GM18520 (cell line): ENCODE measurements around the gene SAPCD2.
"Not testable (repeated sequence)": the region's sequence is repeated elsewhere in the genome, so short reads cannot be mapped to it uniquely, and the experiment has no call there.

Source experiments
- ATAC-seq: cut with Tn5 transposase; IDR thresholded peaks from one replicate; pipeline ENCODE4 v1.9.1; 2021; ENCODE audit not compliant: unreplicated experiment

Gene SAPCD2

DNA sequence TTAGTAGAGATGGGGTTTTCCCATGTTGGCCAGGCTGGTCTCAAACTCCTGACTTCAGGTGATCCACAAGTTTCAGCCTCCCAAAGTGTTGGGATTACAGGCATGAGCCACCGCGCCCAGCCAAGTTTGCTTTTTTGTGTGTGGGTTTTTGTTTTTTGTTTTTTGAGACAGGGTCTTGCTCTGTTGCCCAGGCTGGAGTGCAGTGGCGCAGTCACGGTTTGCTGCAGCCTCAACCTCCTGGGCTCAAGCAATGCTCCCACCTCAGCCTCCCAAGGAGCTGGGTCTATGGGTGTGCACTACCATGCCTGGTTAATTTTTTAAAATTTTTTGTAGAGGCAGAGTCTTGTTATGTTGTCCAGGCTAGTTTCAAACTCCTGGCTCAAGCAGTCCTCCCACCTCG lies 36.9 kb downstream of the SAPCD2 start:
- not testable (repeated sequence) for ATAC-seq

DNA sequence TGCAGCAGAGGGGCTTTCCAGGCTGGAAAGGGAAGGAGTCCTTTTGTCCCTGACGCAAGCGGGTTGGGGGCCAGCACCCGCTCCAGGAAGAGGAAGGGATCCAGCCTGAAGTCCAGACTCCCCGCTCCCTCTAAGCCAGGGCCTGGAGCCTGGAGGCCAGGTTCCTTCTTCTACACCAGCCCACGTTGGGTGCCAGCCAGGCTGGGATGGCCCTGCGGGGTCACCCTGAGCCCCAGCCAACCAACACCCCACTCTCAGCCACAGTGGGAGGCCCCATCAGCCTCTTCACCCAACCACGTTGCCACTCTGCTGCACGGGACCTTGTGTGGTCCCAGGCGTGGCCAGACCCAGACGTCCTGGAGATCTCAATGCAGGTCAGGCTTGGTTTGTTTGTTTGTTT lies 37.5 kb downstream of the SAPCD2 start:
- no peak for ATAC-seq

GRCh38 chr9:137031904-137032640 lies 38.3 kb downstream of the SAPCD2 start, which contains the start of gene FUT7:
Gene FUT7, minus strand, starts transcription at chr9:137032088. Its CDS starts 97 bp downstream, at chr9:137031991.
- no peak for ATAC-seq

DNA sequence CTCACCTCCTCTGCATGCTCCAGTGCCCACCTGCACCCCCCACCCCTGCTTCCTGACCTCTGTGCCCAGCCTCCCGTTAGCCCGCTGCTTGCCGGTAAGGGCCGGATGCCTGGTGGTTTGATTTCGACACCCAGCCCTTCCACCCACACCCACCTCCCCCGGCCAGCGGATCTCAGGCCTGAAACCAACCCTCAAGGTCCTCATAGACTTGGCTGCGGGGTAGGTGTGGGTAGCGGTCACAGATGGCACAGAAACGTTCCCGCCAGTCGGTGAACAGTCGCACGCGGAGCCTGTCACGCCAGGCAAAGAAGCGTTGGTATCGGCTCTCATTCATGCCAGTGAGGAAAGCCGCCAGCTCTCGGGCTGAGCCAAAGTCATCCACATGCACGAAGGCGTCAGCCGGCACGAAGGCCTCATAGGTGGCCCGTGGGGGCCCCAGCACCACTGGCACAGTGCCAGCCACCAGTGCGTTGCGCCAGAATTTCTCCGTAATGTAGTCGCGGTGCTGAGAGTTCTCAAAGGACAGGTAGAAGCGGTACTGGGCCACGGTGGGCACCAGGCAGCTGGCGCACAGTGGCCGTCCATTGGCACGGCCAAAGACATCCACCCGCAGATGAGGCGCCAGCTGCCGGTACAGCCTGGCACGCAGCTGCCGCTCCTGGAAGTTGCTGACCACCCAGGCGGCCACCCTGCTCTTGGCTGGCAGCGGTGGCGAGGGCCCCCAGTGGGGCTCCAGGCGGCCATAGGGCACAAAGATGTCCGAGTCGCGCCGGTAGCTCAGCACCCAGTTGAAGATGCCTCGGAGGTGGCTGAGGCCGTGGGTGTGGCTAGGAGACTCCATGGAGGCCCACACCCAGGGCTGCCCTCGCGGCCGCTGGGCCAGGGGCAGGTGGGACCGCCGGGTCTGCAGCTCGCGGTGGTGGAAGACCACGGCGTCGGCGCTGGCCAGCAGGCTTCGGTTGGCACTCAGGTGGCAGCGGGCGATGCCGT lies 39.5 kb downstream of the SAPCD2 start:
- ATAC-seq, result no peak

- ATAC-seq, result no peak
These were observed 40.4 kb downstream of the SAPCD2 start for GRCh38 chr9:137030006-137030405.

DNA sequence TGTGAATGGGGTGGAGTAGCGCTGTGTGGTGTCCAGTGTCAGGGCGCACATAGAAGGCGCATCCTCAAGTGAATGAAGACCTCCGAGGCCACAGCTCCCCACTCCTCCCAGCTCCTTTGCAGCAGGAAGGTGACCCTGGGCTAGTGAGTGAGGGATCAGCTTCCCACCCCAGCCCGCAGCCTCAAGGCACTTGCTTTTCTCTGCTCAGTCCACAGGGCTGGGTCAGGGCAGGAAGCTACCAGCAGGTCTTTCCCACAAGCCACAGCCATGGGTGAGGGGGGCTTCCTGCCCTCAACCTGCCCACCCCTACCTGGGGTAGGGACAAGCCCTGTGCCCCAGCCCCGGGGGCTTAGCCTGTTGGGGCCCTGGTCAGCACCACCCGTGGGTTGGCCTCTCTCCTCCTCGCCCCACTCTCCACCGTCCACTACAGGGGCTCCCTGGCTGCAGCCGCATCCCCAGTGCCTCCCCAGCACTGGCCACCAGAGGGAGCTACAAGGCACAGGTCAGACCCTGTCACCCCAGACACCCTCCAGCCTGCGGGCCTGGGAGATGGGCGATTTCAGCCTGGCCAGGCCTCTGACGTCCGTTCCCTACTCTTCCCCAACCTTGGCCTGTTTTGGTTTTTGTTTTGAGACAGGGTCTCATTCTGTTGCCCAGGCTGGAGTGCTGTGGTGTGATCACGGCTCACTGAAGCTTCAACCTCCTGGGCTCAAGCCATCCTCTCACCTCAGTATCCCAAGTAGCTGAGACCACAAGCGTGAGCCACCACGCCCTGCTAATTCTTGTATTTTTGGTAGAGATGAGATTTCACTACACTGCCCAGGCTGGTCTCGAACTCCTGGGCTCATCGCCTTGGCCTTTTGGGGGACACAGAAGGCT lies 41.1 kb downstream of the SAPCD2 start:
- no peak for ATAC-seq

- peak; percentile 35 for ATAC-seq
These were observed 41.9 kb downstream of the SAPCD2 start for GRCh38 chr9:137028263-137029057.

GRCh38 chr9:137027369-137028262 lies 42.7 kb downstream of the SAPCD2 start, which contains the start of gene ABCA2:
Gene ABCA2, minus strand, starts transcription at chr9:137028237. Its CDS starts 97 bp downstream, at chr9:137028140.
- no peak for ATAC-seq

DNA sequence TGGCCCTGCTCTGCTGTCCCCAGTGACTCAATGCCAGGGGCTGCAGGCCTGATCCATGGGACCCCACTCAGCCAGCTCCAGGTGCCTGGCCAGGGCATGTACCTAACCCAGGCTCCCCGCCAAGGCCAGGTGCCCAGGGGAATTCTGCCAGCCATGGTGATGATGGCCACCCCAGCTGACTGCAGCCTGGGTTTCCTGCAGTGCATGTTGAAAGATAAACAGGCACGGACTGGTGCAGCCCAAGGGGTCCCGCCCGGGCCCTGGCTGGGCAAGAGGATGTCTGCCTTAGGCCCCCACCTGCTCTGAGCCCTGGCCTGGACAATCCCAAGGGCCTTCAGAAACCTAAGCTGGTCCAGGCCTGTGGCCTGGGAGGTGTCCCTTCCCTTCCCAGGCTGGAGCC lies 43.5 kb downstream of the SAPCD2 start:
- no peak for ATAC-seq

DNA sequence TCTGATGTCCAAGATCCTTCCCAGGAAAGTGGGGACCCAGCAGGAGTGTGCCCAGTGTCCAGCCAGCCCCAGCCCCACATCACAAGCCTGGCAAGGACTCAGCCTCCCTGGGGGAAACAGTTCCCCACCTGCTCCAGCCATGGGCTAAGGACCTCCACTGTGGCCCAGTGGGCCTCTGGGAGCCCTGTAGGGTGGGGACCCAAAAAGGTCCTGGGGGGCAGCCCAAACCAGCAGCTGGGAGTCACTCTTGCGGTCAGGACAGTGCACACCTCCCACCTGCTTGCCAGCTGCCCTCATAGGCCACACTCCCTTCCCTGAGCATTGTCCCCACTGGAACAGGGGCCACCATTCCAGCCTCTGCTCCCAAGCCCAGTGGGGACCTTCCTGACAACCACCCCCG lies 44.0 kb downstream of the SAPCD2 start:
- ATAC-seq, result no peak

GRCh38 chr9:137025517-137025966 lies 44.8 kb downstream of the SAPCD2 start:
- no peak for ATAC-seq

GRCh38 chr9:137023583-137023991 lies 46.8 kb downstream of the SAPCD2 start:
- ATAC-seq, result no peak

DNA sequence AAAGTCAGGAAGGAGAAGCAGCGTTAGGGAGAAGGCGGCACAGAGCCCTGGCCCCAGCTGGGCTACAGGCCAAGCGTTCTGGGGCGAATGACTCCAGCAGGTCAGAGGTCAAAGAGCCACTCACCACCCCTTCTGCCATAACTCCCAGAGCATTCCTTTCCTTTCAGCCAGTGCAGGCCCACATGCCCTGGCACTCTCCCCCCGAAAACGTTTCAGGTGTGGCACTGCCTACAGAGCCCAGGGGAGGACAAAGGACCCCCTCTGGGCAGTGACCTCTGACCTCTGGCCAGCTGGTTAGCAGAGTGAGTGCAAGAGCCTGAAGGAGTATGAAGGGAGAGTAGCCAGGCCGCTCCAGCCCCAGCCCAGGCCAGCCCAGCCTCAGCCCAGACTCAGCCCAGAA lies 47.2 kb downstream of the SAPCD2 start:
- ATAC-seq, result no peak

DNA sequence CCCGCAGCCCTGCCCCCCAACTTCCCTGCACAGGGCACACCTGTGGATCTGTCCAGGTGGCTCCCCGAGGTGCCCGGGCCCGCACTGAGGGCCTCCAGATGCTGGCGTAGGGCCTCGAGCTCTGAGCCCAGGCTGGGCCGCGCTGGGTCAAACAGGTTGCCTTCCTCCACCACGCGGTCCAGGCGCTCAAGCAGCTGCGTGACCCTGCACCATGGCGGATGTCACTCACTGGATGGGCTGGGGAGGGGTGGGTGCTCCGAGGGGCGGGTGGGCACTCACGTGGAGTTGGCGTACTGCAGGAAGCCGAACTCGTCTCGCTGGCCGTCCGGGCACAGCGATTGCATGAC lies 47.7 kb downstream of the SAPCD2 start:
- no peak for ATAC-seq

GRCh38 chr9:137021979-137022661 lies 48.2 kb downstream of the SAPCD2 start:
- ATAC-seq, result no peak

- no peak for ATAC-seq
These were observed 48.8 kb downstream of the SAPCD2 start for GRCh38 chr9:137021568-137021978.

DNA sequence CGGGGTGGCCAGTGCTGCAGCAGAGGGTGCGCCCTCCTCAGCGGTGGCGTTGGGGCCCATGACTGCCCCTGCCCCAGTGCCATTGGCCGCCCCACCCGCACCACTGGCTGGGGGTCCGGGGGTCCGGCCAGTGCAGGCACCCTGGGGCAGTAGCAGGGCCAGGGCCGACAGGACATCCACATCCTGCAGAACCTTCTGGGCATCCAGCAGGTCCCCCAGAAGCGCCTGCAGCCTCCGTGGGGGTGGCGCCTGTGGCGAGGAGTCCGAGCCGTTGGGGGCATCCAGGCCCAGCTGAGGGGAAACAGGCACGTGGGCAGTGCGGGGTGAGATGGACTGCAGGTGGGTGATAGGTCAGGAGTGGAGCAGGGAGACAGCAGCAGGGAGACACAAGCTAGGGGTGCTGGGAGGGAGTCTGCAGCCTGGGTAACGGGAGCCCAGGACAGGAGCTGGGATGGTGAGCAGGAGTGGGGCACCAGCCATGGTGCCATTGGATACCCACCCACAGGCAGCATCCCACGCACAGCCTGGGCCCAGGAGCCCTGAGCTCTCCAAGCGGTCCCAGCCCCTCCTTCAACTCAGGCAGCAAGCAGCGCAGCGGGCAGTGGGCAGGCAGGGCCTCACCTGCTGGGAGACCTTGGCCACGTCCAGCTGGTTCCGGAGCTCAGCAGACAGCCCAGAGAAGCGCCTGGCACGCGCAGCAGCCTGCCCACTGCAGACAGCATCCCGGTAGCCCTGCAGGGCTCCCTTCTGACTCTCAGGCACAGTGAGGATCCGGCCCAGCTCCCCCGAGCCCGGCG lies 49.4 kb downstream of the SAPCD2 start:
- no peak for ATAC-seq
